Measurements from ENCODE around the gene WASF3.

WASF3 gene

GRCh38 chr13:26668357-26669146 lies 111.1 kb downstream of the WASF3 start:
- peaks cover 4% of the 10 kb centered on the region for H3K36me3 ChIP-seq (ENCODE audit: control insufficient read depth, low read depth, low read length)
- H3K27me3 ChIP-seq (ENCODE audit: control insufficient read depth, insufficient read depth, low read length), result no peaks in the 10 kb centered on the region
- H3K27ac ChIP-seq (ENCODE audit: low read length), result no peak overlapping the region
- no peaks in the 10 kb centered on the region for H3K4me1 ChIP-seq (ENCODE audit: control insufficient read depth, low read depth, low read length)
- H3K9me3 ChIP-seq (ENCODE audit: control insufficient read depth, low read depth, low read length), result no peaks in the 10 kb centered on the region
- H3K4me3 ChIP-seq (ENCODE audit: low read length), result no peak overlapping the region
- H3K9ac ChIP-seq (ENCODE audit: low read length), result no peak overlapping the region

- no peaks in the 10 kb centered on the region for H3K4me1 ChIP-seq (ENCODE audit: control insufficient read depth, low read depth, low read length)
- peaks cover 4% of the 10 kb centered on the region for H3K36me3 ChIP-seq (ENCODE audit: control insufficient read depth, low read depth, low read length)
- H3K9ac ChIP-seq (ENCODE audit: low read length), result no peak overlapping the region
- H3K9me3 ChIP-seq (ENCODE audit: control insufficient read depth, low read depth, low read length), result no peaks in the 10 kb centered on the region
- H3K27ac ChIP-seq (ENCODE audit: low read length), result no peak overlapping the region
- no peak overlapping the region for H3K4me3 ChIP-seq (ENCODE audit: low read length)
- H3K27me3 ChIP-seq (ENCODE audit: control insufficient read depth, insufficient read depth, low read length), result no peaks in the 10 kb centered on the region
Observed at GRCh38 chr13:26673890-26674289, 116.4 kb downstream of the WASF3 start.

GRCh38 chr13:26677156-26677555 lies 119.7 kb downstream of the WASF3 start:
- no peak overlapping the region for H3K4me3 ChIP-seq (ENCODE audit: low read length)
- no peaks in the 10 kb centered on the region for H3K27me3 ChIP-seq (ENCODE audit: control insufficient read depth, insufficient read depth, low read length)
- H3K9me3 ChIP-seq (ENCODE audit: control insufficient read depth, low read depth, low read length), result no peaks in the 10 kb centered on the region
- H3K9ac ChIP-seq (ENCODE audit: low read length), result no peak overlapping the region
- H3K36me3 ChIP-seq (ENCODE audit: control insufficient read depth, low read depth, low read length), result peaks cover 8% of the 10 kb centered on the region
- no peak overlapping the region for H3K27ac ChIP-seq (ENCODE audit: low read length)
- no peaks in the 10 kb centered on the region for H3K4me1 ChIP-seq (ENCODE audit: control insufficient read depth, low read depth, low read length)

DNA sequence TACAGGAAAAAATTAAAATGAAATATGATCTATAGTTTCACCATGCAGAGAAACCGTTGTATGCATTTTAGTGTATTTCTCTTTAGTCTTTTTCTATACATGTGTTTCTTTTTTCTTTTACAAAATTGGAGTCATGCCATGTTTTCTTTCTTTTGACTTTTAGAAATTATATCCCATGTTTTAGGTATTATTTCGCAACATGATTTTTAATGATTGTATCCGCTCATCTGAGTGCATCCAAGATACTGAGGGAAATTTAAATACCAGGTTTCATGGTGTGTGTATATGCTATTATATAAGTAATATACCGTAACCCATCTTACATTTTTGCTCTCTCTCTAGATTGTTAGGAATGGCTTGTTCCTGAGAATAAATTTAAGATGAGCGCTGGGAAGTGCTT lies 120.8 kb downstream of the WASF3 start:
- Histone ChIP-seq H3K9ac (ENCODE audit: low read length) (no peak overlapping the region), H3K27me3 (ENCODE audit: control insufficient read depth, insufficient read depth, low read length) (no peaks in the 10 kb centered on the region), H3K4me1 (ENCODE audit: control insufficient read depth, low read depth, low read length) (no peaks in the 10 kb centered on the region), H3K9me3 (ENCODE audit: control insufficient read depth, low read depth, low read length) (no peaks in the 10 kb centered on the region), H3K4me3 (ENCODE audit: low read length) (no peak overlapping the region), H3K27ac (ENCODE audit: low read length) (no peak overlapping the region), H3K36me3 (ENCODE audit: control insufficient read depth, low read depth, low read length) (peaks cover 6% of the 10 kb centered on the region)

GRCh38 chr13:26678796-26679195 lies 121.3 kb downstream of the WASF3 start:
- Histone ChIP-seq H3K27ac (ENCODE audit: low read length) (no peak overlapping the region), H3K9ac (ENCODE audit: low read length) (no peak overlapping the region), H3K27me3 (ENCODE audit: control insufficient read depth, insufficient read depth, low read length) (no peaks in the 10 kb centered on the region), H3K4me3 (ENCODE audit: low read length) (no peak overlapping the region), H3K9me3 (ENCODE audit: control insufficient read depth, low read depth, low read length) (no peaks in the 10 kb centered on the region), H3K4me1 (ENCODE audit: control insufficient read depth, low read depth, low read length) (no peaks in the 10 kb centered on the region), H3K36me3 (ENCODE audit: control insufficient read depth, low read depth, low read length) (peaks cover 6% of the 10 kb centered on the region)

GRCh38 chr13:26679411-26680122 lies 122.1 kb downstream of the WASF3 start:
- H3K27ac ChIP-seq (ENCODE audit: low read length), result no peak overlapping the region
- no peaks in the 10 kb centered on the region for H3K4me1 ChIP-seq (ENCODE audit: control insufficient read depth, low read depth, low read length)
- H3K27me3 ChIP-seq (ENCODE audit: control insufficient read depth, insufficient read depth, low read length), result no peaks in the 10 kb centered on the region
- H3K36me3 ChIP-seq (ENCODE audit: control insufficient read depth, low read depth, low read length), result peaks cover 6% of the 10 kb centered on the region
- no peaks in the 10 kb centered on the region for H3K9me3 ChIP-seq (ENCODE audit: control insufficient read depth, low read depth, low read length)
- no peak overlapping the region for H3K9ac ChIP-seq (ENCODE audit: low read length)
- no peak overlapping the region for H3K4me3 ChIP-seq (ENCODE audit: low read length)

- H3K4me1 ChIP-seq (ENCODE audit: control insufficient read depth, low read depth, low read length), result no peaks in the 10 kb centered on the region
- H3K27me3 ChIP-seq (ENCODE audit: control insufficient read depth, insufficient read depth, low read length), result no peaks in the 10 kb centered on the region
- H3K9me3 ChIP-seq (ENCODE audit: control insufficient read depth, low read depth, low read length), result no peaks in the 10 kb centered on the region
- no peak overlapping the region for H3K4me3 ChIP-seq (ENCODE audit: low read length)
- H3K9ac ChIP-seq (ENCODE audit: low read length), result no peak overlapping the region
- no peak overlapping the region for H3K27ac ChIP-seq (ENCODE audit: low read length)
- peaks cover 6% of the 10 kb centered on the region for H3K36me3 ChIP-seq (ENCODE audit: control insufficient read depth, low read depth, low read length)
Observed at GRCh38 chr13:26680123-26680450, 122.6 kb downstream of the WASF3 start.

DNA sequence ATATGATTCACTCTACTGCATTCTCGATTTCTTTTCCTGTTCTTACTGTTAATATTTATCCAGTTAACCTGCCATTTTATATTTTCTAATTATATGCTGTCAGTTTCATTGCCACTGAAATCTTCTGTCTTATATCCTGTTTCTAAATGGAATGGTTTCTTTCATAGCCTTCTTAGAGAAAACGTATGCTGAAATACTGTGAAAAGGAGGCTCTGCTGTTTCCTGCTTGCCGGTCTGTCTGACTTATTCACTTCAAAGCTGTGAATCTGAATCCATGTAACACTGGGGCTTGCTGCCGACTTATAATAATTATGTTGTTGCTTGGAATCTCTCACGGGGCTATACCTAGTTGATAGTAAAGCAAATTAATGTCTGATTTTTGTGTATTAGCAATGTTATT lies 123.1 kb downstream of the WASF3 start:
- no peaks in the 10 kb centered on the region for H3K9me3 ChIP-seq (ENCODE audit: control insufficient read depth, low read depth, low read length)
- no peaks in the 10 kb centered on the region for H3K4me1 ChIP-seq (ENCODE audit: control insufficient read depth, low read depth, low read length)
- peaks cover 9% of the 10 kb centered on the region for H3K36me3 ChIP-seq (ENCODE audit: control insufficient read depth, low read depth, low read length)
- H3K4me3 ChIP-seq (ENCODE audit: low read length), result no peak overlapping the region
- H3K9ac ChIP-seq (ENCODE audit: low read length), result no peak overlapping the region
- H3K27me3 ChIP-seq (ENCODE audit: control insufficient read depth, insufficient read depth, low read length), result no peaks in the 10 kb centered on the region
- H3K27ac ChIP-seq (ENCODE audit: low read length), result no peak overlapping the region

DNA sequence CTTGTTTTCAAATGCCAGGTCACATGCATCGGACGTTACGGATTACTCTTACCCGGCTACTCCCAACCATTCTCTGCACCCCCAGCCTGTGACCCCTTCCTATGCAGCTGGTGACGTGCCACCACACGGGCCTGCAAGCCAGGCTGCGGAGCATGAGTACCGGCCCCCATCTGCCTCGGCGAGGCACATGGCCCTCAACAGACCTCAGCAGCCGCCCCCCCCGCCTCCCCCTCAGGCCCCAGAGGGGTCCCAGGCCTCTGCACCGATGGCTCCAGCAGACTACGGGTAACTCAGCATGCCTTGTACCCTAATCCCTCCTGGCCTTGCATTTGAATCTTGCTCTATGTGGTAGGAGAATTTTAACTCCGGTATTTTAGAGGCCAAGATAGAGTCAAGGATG lies 123.6 kb downstream of the WASF3 start:
- peaks cover 14% of the 10 kb centered on the region for H3K36me3 ChIP-seq (ENCODE audit: control insufficient read depth, low read depth, low read length)
- H3K4me3 ChIP-seq (ENCODE audit: low read length), result no peak overlapping the region
- H3K9ac ChIP-seq (ENCODE audit: low read length), result no peak overlapping the region
- no peaks in the 10 kb centered on the region for H3K9me3 ChIP-seq (ENCODE audit: control insufficient read depth, low read depth, low read length)
- no peaks in the 10 kb centered on the region for H3K4me1 ChIP-seq (ENCODE audit: control insufficient read depth, low read depth, low read length)
- no peaks in the 10 kb centered on the region for H3K27me3 ChIP-seq (ENCODE audit: control insufficient read depth, insufficient read depth, low read length)
- H3K27ac ChIP-seq (ENCODE audit: low read length), result no peak overlapping the region

GRCh38 chr13:26682606-26683005 lies 125.1 kb downstream of the WASF3 start:
- Histone ChIP-seq H3K4me3 (ENCODE audit: low read length) (no peak overlapping the region), H3K9me3 (ENCODE audit: control insufficient read depth, low read depth, low read length) (no peaks in the 10 kb centered on the region), H3K9ac (ENCODE audit: low read length) (no peak overlapping the region), H3K27ac (ENCODE audit: low read length) (no peak overlapping the region), H3K4me1 (ENCODE audit: control insufficient read depth, low read depth, low read length) (no peaks in the 10 kb centered on the region), H3K27me3 (ENCODE audit: control insufficient read depth, insufficient read depth, low read length) (no peaks in the 10 kb centered on the region), H3K36me3 (ENCODE audit: control insufficient read depth, low read depth, low read length) (peaks cover 21% of the 10 kb centered on the region)

- Histone ChIP-seq H3K27me3 (ENCODE audit: control insufficient read depth, insufficient read depth, low read length) (no peaks in the 10 kb centered on the region), H3K36me3 (ENCODE audit: control insufficient read depth, low read depth, low read length) (peaks cover 21% of the 10 kb centered on the region)
Observed at GRCh38 chr13:26685606-26686005, 128.1 kb downstream of the WASF3 start.

DNA sequence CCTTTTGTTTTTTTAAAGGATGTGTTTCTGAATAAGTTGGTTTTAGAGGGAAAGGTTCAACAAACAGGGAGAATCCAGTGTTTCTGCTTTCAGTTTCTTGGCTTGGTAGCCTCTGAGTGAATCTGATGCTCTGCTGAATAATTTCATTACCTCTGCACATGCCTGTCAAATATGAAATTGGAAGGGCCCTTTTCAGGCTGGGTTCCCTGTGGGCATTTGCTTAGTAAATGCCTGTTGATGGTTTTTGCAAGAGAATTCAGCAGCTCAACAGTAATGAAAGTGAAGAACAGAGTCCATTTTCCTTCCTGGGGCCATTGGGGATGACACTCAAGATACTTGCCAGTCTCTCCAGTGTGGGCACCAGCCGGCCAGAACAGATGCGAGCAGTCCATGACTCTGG lies 128.8 kb downstream of the WASF3 start:
- Histone ChIP-seq H3K9ac (ENCODE audit: low read length) (no peak overlapping the region), H3K27ac (ENCODE audit: low read length) (no peak overlapping the region), H3K4me3 (ENCODE audit: low read length) (no peak overlapping the region), H3K36me3 (ENCODE audit: control insufficient read depth, low read depth, low read length) (peaks cover 18% of the 10 kb centered on the region), H3K4me1 (ENCODE audit: control insufficient read depth, low read depth, low read length) (no peaks in the 10 kb centered on the region), H3K27me3 (ENCODE audit: control insufficient read depth, insufficient read depth, low read length) (no peaks in the 10 kb centered on the region), H3K9me3 (ENCODE audit: control insufficient read depth, low read depth, low read length) (no peaks in the 10 kb centered on the region)

More at GRCh38 chr13:26685606-26686005, 128.1 kb downstream of the WASF3 start:
- H3K9ac ChIP-seq (ENCODE audit: low read length), result no peak overlapping the region
- no peak overlapping the region for H3K4me3 ChIP-seq (ENCODE audit: low read length)
- no peak overlapping the region for H3K27ac ChIP-seq (ENCODE audit: low read length)
- no peaks in the 10 kb centered on the region for H3K9me3 ChIP-seq (ENCODE audit: control insufficient read depth, low read depth, low read length)
- H3K4me1 ChIP-seq (ENCODE audit: control insufficient read depth, low read depth, low read length), result no peaks in the 10 kb centered on the region

All from iPS-18a (cell line).